Ovary (tissue), 9 donors: ENCODE results near the gene RASGRP4. TPM values are rescaled to one million over a fixed set of nuclear protein-coding genes. Genes with fewer than 3 reads are reported as not detected.

Experiments
- DNase-seq, 5 donors: peaks; one replicate each; pipeline ENCODE4 v3.0.0-alpha.2; 2019 to 2020
- H3K27ac ChIP-seq, 2 donors: fragments of 200-600 bp; one replicate each; pipeline versions ENCODE4 v1.5.1 to v1.8.0; 2019 to 2022
- H3K27me3 ChIP-seq: fragments of 200-600 bp; one replicate; pipeline ENCODE4 v1.8.0; 2022
- H3K36me3 ChIP-seq: fragments of 200-600 bp; sonication (generic); one replicate; pipeline ENCODE4 v1.5.1; 2019
- H3K4me1 ChIP-seq: one replicate; pipeline ENCODE4 v1.8.1; 2013; ENCODE audit warnings: mild to moderate bottlenecking, moderate library complexity; ENCODE audit not compliant: insufficient read depth
- H3K4me3 ChIP-seq: fragments of 200-600 bp; sonication (generic); one replicate; pipeline ENCODE4 v1.5.1; 2017
- H3K9me3 ChIP-seq, 2 donors: fragments of 200-600 bp in 1 of 2; sonication (generic) in 1 of 2; one replicate each; pipeline versions ENCODE4 v1.5.1 to v1.8.1; 2013 to 2019; ENCODE audit warnings: mild to moderate bottlenecking in 1 of 2, moderate library complexity in 1 of 2
- EP300 ChIP-seq: sonication (generic); formaldehyde crosslinking; IDR thresholded peaks from one replicate; pipeline ENCODE4 v1.6.1; 2017; ENCODE audit warnings: antibody characterized with exemption
- POLR2A ChIP-seq: fragments of 450-650 bp; IDR thresholded peaks from one replicate; pipeline ENCODE4 v1.6.1; 2017; ENCODE audit warnings: antibody characterized with exemption, mild to moderate bottlenecking, moderate library complexity
- WGBS, 3 donors: extraction: QIAGEN DNeasy Blood & Tissue Kit in 1 of 3; methylation state at CpG; one replicate each; pipeline versions ENCODE4 v1.1.5 to v1.1.7; 2013 to 2017; 5-methylcytosine and 5-hydroxymethylcytosine counted together
- intact Hi-C, 4 donors: fragments of 100-400 bp; cut with DNase I; formaldehyde crosslinking; loops; one replicate each; pipeline versions ENCODE4 v1.11.0 to v1.15.1; 2022 to 2023
- polyA plus RNA-seq, 2 donors: library from polyadenylated mRNA; stranded (reverse); fragments of 200-250 nt in 1 of 2; fragments of 350-450 nt in 1 of 2; fragmentation: Illumina TruSeq in 1 of 2; extraction: RNeasy Lipid Tissue Mini Kit (QIAGEN cat#74804) in 1 of 2; gene quantifications; one replicate each; pipeline ENCODE4 v1.2.3, GENCODE V29; 2013 to 2014
- total RNA-seq, 7 donors: library from RNA; depleted of rRNA in 2 of 7; stranded (reverse); fragments of >200 nt in 2 of 7; fragmentation: NEBNext Ultra II Directional in 3 of 7; extraction: Animal tissue kit (Norgen Biotek cat#: 25700) in 3 of 7; gene quantifications; one replicate each; pipeline versions ENCODE4 v1.1.0 to v1.2.4, GENCODE V29; 2016 to 2023
- TF ChIP-seq, protein P1 (sequence below), 3 donors: fragments of 450-650 bp in 2 of 3; fragments of 200-600 bp in 1 of 3; IDR thresholded peaks; one replicate each; pipeline versions ENCODE4 v1.5.1 to v1.8.0; 2016 to 2022; ENCODE audit warnings: antibody characterized with exemption in 3 of 3, mild to moderate bottlenecking in 1 of 3
- donor health status: DM: no; HTN: no; CAD: no; lungs with moderate emphysema.
- donor health status: DM: no; HTN: no; CAD: no.
- donor health status: Bipolar disorder and iron deficiency.
- donor health status: DM: yes; HTN: yes; CAD: no.
- donor health status: DM: no; HTN: no; CAD: no.
- donor health status: DM: yes; HTN: yes; CAD: no.

Gene RASGRP4
- total and polyA plus RNA-seq, 9 donors, result 0.45 to 2.5 (median 0.84) TPM

DNA sequence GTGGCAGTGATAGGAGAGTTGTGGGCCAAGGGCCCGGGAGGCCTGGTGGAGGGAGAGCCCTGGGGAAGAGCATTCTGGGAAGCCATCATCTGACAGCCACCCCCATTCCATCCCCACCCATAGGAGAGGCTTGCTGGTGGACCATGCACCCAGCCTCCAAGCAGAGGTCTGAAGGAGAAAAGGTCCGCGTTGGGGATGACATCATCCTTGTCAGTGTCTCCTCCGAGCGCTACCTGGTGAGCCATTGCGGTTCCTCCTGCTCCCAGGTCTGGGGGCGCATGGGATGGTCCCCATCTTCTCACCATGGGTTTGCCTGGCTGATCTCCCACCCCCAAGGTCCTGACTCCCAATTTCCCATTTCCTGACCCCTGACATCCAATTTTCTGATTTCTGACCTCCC, 18.0 kb upstream of the RASGRP4 start:
- no peak for DNase-seq
- Histone ChIP-seq H3K27me3 (no peaks in the 10 kb centered on the region), H3K9me3 (no peaks in the 10 kb centered on the region), H3K4me3 (no peak overlapping the region), H3K36me3 (no peaks in the 10 kb centered on the region), H3K27ac (no peak overlapping the region), H3K4me1 (no peaks in the 10 kb centered on the region)
- 86 to 90% (median 88%) methylated on average over 7 of the region's 7 CpGs for WGBS, 3 donors
- TF ChIP-seq, protein P1, sequence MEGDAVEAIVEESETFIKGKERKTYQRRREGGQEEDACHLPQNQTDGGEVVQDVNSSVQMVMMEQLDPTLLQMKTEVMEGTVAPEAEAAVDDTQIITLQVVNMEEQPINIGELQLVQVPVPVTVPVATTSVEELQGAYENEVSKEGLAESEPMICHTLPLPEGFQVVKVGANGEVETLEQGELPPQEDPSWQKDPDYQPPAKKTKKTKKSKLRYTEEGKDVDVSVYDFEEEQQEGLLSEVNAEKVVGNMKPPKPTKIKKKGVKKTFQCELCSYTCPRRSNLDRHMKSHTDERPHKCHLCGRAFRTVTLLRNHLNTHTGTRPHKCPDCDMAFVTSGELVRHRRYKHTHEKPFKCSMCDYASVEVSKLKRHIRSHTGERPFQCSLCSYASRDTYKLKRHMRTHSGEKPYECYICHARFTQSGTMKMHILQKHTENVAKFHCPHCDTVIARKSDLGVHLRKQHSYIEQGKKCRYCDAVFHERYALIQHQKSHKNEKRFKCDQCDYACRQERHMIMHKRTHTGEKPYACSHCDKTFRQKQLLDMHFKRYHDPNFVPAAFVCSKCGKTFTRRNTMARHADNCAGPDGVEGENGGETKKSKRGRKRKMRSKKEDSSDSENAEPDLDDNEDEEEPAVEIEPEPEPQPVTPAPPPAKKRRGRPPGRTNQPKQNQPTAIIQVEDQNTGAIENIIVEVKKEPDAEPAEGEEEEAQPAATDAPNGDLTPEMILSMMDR (IDR thresholded peaks at IDR 0.05), result no peak
- TF ChIP-seq POLR2A, result no peak
- no peak for TF ChIP-seq EP300
- intact Hi-C loops, result no loop called here

DNA sequence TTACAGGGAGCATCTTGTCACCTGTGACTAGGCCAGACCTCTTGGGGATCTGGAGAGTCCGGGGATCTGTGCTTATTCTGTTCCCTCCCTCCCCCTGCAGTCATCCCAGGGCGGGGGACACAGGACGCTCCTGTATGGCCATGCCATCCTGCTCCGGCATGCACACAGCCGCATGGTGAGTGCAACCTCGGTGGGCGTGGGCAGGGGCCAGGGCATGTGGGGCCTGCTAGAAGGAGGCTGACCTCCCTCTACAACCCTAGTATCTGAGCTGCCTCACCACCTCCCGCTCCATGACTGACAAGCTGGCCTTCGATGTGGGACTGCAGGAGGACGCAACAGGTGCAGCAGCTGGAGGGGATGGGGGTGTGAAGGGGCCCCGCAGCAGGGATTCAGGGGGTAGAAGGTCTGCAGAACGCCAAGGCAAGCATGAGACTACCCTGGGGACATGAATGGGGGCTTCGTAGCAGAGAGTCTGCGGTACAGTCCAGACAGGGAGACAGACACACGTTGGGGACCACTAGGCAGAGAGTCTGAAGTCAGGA, 17.5 kb upstream of the RASGRP4 start:
- Histone ChIP-seq H3K27ac (no peak overlapping the region), H3K9me3 (no peaks in the 10 kb centered on the region), H3K4me3 (no peak overlapping the region), H3K27me3 (no peaks in the 10 kb centered on the region), H3K4me1 (no peaks in the 10 kb centered on the region), H3K36me3 (no peaks in the 10 kb centered on the region)
- TF ChIP-seq EP300 (no peak), POLR2A (no peak)
- TF ChIP-seq, protein P1 (IDR thresholded peaks at IDR 0.05), result no peak
- intact Hi-C loops, result no loop called here
- 85 to 90% (median 86%) methylated on average over 15 of the region's 15 CpGs for WGBS, 3 donors
- DNase-seq, result no peak

DNA sequence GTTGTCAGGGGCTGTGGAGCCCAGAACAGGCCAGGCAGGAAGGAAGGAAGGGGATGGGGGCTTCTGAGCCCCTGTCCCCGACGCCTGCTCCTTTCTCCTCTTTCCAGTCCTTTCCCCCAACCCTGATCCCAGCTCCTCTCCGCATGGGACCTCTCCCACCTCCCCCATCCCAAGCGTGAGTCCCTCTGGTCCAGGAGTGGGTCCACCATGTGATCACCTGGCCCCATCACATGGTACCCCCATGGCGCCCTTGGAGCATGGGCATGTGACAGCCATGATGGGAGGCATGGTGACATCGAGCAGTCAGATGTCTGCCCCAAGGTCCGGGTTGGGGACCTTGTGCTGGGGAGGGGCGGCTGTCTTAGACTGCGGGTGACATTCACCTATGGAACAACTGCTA, 16.7 kb upstream of the RASGRP4 start:
- no peak for TF ChIP-seq POLR2A
- TF ChIP-seq, protein P1 (IDR thresholded peaks at IDR 0.05), result no peak
- no peak for TF ChIP-seq EP300
- no peaks in the 10 kb centered on the region for H3K4me1 ChIP-seq
- H3K27me3 ChIP-seq, result no peaks in the 10 kb centered on the region
- H3K36me3 ChIP-seq, result no peaks in the 10 kb centered on the region
- 84 to 92% (median 86%) methylated on average over 9 of the region's 9 CpGs for WGBS, 3 donors
- no peak overlapping the region for H3K27ac ChIP-seq
- no peaks in the 10 kb centered on the region for H3K9me3 ChIP-seq
- H3K4me3 ChIP-seq, result no peak overlapping the region
- intact Hi-C loops, result no loop called here
- no peak for DNase-seq

DNA sequence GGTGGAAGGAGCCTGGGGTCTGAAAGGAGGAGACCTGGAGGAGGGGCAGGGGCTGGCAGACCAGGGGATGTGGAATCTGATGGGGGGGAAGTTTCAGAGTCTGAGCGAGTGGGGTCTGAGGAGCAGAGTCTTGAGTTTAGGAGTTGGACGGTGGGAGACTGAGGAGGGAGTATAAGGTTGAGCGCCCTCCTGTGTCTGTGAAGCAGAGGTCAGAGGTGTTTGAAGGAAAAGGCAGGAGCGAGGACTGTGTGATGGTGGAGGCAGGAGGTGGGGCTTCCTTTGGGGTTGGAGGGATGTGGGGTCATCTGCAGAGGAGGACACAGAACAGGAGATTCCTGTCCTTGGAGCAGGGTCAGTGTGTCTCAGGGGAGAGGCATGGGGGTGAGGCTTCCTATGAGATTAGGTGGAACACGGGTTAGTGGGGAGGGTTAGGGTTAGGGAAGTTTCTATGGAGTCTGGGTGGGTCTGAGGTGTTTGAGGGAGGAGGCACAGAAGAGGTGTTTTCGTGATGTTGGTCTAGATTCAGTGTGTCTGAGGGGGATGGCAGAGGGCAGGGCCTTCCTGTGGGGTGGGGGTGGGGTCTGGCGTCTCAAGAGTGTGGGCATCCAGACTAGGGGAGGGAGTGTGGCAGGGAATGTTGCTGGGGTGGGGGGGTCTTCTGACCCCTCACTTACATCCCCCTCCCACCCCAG, 15.8 kb upstream of the RASGRP4 start:
- Histone ChIP-seq H3K36me3 (no peaks in the 10 kb centered on the region), H3K27me3 (no peaks in the 10 kb centered on the region), H3K27ac (no peak overlapping the region), H3K4me1 (no peaks in the 10 kb centered on the region), H3K9me3 (no peaks in the 10 kb centered on the region), H3K4me3 (no peak overlapping the region)
- DNase-seq, result no peak
- TF ChIP-seq POLR2A (no peak), EP300 (no peak)
- TF ChIP-seq, protein P1 (IDR thresholded peaks at IDR 0.05), result no peak
- intact Hi-C loops, result no loop called here
- WGBS, 3 donors, result 38 to 50% (median 40%) methylated on average over 7 of the region's 7 CpGs
